Activated CD4-positive, alpha-beta T cell treated with anti-CD3 and anti-CD28 coated beads, Interleukin-2, amount 50 U/mL, for 48 hours (primary cell): ENCODE measurements around the gene PIK3IP1.

Experiments
- DNase-seq, 2 experiments: peaks; one replicate each; pipeline ENCODE4 v3.0.0-alpha.2; 2020

Gene PIK3IP1

DNA sequence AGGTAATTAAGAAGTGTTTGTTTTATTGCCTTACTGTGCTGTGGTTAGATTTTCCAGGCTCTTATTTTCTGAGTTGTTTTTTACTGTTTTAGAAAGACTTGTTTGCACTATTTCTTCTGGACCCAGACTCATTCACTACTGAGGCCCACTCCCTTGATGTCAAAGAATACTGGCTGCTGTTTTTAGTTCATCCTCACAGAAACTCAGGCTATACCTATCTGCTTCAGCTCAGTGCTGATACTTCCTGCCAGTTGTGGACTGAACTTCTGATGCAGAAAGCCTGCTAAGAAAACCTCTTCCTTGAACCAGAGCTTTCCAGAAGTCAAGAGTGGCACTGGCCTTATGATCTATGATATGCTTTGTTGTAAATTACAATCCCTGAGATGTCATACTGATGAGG, 15.9 kb upstream of the PIK3IP1 start:
- no peak for DNase-seq

DNA sequence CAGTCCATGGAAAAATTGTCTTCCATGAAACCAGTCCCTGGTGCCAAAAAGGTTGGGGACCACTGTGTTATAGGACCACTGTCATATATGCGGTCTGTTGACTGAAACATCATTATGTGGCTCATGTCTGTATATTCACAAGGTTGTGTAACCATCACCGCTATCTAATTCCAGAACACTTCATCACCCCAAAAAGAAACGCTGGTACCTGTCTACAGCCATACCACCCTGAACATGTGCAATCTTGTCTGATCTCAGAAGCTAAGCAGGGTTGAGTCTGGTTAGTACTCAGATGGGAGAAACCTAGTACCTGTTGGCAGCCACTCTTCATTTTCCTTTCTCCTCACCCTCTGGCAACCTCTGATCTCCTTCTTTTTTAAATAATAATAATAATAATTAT, 12.9 kb upstream of the PIK3IP1 start:
- DNase-seq: no peak

DNA sequence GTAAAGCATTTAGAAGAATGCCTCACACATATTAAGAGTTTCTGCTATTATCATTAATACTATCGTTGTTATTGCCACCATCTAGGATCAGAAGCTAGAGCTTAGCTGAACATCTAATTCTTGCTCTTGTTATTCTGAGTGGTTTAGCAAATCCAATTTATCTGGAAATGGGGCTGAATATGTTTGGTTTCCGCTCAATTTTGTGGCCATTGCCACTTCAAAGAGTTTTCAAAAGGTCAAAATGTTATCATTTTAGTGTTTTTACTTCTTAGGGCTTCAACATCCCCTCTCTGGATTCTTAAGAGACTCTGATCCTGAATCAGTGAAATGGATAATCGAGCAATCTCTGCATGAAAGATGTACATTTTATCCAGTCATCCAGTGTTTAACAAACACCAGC, 10.2 kb upstream of the PIK3IP1 start:
- no peak for DNase-seq

DNA sequence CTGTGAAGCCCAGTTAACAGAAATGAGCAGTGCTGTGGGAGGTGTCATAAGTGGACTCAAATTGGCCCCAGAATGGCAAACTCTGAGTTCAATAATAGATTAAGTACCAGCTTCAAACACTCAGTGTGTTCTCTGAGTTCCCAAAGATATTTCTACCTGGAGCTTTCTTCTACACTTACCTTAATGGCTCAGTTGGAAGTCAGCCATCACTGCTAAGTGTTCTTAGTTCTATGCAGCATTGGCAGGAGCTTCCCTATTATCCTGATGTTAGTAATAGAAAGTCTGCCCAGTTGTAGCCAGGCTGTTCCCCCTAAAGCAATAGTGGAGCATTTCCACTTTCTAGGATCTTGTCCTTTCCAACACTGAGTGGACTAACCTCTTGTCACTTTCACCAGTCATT, 9.7 kb upstream of the PIK3IP1 start:
- no peak for DNase-seq

DNA sequence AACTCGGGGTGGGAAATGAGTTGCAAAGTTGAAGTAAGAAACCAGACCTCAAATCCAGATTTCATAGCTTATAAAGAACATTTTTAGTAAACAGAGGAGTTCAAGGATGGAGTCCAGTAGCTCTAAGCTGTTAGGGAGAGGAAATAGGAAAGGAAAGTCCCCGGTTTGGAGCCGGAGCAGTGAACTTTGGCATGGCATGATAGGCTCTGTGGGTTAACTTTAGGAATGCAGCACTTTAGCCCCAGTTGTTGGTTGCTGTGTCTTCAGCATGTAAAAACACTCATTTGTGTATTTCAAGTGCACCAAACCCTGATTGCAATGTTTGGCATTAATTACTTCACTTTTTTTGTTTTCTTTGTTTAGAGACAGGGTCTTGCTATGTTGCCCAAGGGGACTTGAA, 8.6 kb upstream of the PIK3IP1 start:
- DNase-seq: no peak

DNA sequence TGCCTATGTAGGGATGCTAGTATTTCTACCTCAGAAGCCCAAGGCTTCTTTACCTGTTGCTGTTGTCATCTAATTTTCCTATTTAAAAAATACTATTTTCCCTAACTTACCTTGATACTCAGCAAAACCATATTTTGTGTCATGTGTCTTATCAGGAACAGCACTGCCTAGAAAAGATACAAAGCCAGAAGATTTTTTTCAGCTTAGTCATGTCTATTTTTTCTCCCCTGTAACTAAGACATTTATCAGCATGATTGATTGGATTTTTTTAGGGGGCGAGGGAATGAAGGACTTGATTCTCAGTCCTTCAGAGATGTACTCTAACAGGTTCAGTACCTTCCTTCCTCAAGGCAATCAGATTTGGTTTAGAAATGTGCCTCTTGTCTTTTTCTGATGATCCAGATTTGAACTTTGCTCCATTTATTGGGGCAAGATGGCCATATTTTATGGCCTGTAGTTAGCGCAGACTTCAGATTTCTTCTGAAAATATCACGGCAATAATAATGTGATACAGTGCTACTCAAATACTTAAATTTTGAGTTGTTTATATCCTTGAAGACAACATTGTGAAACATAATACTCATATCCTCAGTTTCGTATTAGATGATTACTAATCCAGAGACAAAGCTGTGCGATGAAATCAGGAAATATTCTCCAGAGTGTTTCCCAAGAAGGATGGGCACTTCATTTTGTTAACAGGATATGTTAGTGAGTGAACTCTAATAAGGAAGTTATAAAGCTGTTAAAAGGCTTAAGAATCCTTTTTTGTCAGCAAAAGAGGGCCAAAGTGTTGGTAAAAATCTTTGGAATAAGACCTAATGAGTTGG, 3.8 kb upstream of the PIK3IP1 start:
- no peak for DNase-seq

DNA sequence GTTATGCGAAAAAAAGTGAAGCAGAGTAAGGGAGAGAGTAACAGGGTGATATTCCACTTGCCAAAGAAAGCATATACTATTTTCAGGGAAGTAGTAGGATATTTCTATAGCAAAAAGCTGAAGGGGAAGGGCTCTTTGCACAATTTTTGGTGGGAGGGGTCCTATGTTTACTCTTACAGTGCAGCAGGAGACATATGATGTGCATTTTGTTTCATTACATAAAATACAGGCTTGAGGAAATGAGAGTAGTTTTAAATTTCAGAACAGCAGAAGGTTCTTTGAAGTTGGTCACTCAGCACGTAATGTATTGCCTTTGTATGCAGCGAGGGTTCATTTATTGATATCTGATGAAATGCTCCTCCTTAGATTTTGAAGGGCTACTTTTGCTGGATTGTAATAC, 3.1 kb upstream of the PIK3IP1 start:
- no peak for DNase-seq

DNA sequence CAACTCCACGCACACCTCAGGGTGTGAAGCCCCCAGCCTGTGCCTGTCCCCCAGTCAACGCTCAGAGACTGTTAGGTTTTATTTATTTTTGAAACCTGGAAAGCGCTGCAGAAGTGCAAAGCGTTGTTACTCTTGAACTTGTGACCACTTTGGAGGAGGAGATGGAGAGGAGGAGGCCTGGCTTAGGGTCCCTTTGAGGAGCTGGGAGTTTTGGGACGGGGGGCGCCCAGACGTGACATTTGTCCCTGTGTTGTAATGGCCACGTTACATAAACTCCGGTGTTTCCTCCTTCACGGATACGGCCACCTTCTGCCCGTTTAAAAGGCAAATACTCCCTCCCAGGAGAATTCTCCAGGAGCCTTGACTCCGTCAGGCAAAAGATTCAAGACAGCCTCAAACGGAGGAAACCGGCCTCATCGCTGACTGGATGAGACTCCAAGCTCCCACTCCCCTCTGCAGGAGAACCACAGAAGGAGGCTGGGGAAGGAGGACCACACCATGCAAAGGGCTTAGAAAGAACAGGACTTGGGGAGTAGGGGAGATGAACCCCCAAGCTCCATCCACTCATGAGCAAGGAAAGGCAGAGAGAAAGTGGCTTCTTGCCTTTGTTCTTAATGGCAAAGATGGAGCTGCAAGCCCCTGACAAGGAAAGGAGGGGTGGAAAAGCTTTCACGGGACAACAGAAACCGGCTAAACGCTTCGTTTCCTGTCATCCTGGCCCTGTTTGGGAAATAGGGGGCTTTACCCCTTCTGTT, 630 bp downstream of the PIK3IP1 start:
- peak; percentile 28 to 40 for DNase-seq

DNA sequence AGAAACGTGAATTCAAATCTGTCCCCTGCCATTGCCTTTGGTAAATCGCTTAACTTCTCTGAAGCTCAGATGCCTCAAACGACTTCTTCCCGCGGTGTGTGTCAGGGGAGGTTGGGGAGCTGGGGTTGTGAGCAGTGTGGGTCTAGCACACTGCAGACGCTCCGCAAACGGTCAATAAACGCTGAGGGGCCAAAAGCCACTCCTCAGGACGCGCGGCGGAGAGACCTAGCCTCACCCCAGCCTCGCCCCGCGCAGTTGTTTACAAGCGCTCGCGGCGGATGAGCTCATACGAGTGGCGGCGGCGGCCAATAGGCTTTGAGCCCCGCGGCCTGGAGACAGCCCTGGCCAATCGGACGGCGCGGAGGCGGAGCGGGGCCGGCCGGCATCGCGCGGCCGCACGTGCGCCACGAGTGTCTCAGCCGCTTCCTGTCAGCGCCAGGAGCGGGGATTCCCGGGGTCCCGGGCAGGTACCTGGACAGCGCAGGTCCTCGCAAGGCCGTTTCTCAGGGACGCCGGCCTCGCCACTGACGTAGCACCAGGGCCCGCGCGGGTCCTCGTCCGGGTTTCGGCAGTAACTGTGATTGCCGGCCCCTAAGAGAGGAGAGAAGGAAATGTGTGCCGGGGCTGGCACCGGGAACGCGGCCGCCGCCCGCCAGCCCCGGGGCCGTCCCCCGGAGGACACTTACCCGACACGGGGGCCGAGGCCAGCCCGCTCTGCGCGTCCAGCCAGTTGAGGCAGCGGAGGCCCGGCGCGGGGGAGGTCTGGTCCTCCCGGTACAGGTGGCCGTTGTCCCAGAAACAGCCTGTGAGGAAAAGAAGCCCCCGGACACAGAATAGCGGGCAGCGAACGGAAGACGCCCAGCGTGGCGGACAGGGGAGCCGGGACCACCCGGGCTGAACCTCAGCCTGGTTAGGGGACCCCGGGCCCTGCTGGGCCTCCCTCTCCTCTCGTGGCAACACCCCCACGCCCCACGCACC, 1.5 kb downstream of the PIK3IP1 start:
- DNase-seq: peak; percentile 92 to 94

DNA sequence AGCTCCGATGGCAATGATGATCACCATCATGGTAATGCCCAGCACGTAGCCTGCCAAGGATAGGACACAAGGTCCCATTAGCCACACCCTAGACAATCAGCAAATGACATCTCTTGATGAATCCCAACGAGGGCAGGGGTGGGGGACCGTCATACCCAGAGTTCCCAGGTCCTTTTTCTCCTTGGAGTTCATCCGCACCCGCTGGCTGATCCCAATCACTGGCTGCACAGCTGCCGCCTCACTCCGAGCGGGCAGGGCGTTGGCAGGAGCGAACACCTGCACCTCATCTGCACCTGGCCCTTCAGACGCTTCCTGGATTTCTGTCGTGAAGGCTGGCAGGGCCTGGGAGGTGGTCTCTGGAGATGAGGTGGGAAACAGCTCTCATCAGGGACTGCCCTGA, 2.9 kb downstream of the PIK3IP1 start:
- no peak for DNase-seq

DNA sequence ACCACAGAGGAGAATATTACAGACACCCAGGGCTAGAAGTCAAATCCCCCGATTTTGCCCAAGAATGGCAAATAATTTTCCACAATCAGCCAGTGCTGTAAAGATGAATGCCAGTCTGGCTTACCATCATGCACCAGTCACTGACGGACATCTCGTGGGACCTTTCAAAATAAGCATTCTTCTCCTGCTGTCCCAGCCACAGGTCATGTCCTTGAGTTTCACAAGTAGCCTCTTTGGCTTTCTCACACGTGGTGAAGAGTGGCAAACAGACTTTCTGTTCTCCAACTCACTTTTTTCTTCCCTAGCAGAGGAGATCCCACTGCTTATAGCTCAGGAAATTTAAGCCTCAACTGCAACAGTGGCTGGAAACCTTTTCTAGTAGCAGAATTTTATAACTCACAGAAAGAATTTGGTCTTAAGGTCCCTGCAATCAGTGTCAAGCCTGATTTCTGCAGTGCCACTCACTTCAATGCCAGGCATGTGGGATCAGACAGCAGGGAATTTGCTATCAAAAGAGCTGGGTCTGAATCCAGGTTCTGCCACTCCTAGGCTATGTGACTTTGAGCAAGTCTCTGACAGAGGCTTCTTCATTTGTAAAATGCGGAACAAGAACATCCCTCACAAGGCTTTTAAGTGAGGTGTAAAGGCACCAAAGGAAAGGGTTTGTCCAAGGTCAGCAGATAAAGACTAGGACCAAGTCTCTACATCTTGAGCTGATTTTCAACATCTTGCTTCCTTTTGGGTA, 3.6 kb downstream of the PIK3IP1 start:
- DNase-seq: no peak

DNA sequence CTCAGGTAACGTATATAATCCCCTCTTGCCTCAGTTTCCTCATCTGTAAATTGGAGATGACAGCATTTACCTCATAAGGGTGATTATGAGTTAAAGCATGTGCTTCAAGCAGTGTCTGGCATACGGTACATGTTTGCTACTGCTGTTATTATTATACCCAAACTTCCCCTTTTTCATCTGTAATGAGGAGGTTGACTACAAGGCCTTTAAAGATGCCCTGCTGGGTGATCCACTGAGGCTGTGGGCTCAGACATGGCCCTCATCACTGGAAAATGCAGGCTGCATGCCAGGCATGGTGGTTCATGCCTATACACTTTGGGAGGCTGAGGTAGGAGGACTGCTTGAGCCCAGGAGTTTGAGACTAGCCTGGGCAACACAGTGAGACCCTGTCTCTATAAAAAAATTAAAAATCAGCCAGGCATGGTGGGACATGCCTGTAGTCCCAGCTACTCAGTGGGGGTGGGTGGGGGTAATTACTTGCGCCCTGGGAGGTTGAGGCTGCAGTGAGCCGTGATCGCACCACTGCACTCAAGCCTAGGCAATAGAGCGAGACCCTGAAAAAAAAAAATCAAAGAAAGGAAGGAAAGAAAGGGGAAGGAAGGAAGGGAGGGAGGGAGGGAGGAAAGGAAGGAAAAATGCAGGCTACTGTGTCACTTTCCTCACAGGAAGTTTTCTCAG, 4.3 kb downstream of the PIK3IP1 start:
- DNase-seq: no peak

DNA sequence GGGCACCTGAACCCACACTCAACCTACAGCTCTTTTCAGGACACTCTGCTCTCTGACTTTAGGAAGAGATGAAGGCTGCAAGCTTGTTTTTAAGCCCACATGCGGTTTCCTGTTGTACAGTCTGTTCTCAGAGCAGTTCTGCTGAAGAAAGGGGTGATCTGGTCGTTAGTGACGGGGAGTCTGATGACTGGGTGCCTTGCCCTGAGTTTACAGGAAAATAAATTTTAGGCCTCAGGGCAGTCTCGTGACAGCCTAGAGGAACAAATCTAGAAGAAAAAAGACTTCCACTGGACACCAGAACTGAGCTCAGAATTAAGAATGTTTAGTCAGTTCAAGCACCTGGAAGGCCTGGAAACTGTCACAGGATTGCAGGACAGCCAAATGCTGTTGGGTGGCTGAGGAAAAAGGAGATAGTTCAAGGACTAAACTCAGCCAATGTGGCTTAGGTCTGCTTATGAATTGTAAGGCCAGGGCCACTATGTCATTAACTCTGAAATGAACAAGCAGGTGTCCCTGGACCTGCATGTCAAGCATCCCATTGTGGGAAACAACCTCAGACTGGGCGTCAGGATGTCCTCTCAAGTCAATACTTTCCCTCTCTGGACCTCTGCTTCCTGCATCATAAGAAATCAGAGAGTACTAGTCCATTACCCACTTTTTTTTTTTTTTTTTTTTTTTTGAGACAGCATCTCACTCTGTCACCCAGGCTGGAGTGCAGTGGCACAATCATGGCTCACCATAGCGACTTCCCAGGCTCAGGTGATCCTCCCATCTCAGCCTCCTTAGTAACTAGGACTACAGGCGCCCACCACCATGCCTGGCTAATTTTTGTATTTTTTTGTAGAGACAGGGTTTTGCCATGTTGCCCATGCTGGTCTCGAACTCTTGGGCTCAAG, 5.7 kb downstream of the PIK3IP1 start:
- DNase-seq: peak; percentile 55 to 65

DNA sequence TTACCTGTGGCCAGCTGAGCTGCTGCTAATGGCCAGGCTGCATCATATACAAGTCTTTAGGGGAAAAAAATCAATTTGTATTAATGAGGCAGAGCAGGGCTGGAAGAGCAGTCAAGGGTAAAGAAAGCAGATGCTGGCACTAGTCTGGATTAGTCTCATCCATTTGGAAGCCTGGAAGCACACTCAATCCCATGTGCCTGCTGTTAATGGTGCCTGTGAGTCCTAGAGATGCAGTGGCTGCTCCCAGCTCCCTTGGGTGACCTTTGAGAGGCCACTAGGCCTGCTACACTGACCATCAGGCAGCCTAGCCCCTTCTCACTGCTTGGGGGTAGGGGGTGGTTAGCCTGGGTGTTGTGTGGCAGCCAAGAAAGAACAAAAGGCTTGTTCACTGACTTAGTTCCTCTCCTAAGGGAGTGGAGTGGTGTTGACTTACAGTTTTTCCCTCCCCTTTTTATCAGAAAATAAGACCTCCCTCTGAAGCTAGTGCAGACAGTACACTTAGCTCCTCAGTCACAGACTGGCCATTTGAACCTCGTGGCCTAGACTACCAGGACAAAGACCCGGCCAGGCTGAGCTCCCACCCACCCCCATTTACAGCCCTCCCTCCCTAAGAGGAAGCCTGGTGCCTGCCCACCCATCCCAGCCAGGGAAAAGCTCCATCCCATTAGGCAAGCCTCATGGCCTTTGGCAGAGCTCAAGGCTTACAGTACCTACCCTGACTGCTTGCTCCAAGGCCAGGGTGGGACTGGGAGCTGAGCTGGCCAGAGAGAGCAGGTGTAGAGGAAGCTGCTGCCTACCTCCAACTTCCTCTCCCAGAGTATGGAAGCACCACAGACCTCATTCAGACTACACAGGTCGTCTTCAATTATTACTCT, 7.8 kb downstream of the PIK3IP1 start:
- DNase-seq: no peak

DNA sequence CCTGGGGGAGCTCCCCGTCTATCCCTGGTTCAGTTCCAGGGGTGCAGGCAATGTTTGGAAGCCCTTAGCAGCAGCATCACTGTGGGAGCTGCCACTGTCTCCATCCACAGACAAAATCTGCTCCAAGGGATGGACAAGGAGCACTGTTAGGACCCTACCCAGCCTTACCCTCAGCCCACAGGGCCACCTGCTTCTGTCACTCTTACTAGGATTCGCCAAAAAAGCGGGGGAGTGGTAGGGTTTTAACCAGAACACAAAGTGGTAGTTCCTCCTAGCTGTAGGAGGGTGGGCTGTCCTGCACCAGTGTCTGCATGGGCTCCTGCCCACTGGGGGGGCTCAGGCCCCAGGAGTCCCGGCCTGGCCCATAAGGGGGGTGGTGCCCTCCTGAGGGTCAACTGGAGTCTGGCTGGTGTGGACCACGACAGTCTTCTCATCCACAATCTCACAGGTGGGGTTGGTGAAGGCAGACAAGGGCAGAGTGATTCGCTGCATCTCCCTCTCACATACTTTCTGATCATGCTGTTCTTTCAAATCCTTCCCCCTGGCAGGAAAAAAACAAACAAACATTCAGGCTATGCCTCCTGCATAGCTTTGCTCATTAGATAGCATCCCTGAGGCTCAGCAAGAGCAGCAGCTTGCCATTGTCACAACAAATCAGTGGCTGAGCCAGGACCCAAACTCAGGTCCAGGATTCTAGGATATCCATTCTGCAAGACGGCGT, 9.4 kb downstream of the PIK3IP1 start:
- no peak for DNase-seq

DNA sequence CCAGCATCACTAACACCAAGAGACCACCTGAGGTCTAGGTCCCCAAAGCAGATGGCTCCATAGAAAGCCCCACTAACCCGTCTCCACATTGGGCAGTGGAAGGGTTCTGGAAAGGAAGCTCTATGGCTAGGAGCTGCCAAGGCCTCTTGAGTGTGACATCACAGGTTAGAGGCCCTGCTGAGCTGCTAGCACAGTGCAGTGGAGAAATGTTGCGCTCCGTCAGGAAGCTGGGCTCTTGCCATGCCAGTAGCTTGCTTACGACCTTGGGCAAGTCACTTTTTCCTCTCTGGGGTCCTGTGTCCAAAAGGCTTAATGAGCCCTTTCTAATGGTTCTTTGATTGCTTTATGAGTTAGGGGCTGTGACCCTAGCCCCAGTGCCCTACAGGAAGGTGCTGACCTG, 10.6 kb downstream of the PIK3IP1 start:
- no peak for DNase-seq

DNA sequence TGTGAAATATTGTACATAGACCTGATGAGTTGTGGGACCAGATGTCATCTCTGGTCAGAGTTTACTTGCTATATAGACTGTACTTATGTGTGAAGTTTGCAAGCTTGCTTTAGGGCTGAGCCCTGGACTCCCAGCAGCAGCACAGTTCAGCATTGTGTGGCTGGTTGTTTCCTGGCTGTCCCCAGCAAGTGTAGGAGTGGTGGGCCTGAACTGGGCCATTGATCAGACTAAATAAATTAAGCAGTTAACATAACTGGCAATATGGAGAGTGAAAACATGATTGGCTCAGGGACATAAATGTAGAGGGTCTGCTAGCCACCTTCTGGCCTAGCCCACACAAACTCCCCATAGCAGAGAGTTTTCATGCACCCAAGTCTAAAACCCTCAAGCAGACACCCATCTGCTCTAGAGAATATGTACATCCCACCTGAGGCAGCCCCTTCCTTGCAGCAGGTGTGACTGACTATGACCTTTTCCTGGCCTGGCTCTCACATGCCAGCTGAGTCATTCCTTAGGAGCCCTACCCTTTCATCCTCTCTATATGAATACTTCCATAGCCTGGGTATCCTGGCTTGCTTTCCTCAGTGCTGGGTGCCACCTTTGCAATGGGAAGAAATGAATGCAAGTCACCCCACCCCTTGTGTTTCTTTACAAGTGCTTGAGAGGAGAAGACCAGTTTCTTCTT, 12.3 kb downstream of the PIK3IP1 start:
- no peak for DNase-seq

DNA sequence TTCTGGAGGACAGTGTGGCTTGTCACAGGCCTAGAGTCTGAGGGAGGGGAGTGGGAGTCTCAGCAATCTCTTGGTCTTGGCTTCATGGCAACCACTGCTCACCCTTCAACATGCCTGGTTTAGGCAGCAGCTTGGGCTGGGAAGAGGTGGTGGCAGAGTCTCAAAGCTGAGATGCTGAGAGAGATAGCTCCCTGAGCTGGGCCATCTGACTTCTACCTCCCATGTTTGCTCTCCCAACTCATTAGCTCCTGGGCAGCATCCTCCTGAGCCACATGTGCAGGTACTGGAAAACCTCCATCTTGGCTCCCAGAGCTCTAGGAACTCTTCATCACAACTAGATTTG, 13.0 kb downstream of the PIK3IP1 start:
- DNase-seq: no peak
